Right ventricle myocardium superior (tissue), 1 donor: ENCODE results near the gene RPLP2. TPM values are rescaled to one million over a fixed set of nuclear protein-coding genes. Genes with fewer than 3 reads are reported as not detected.

Source experiments
- ATAC-seq: fragments of 200-7000 bp; cut with Tn5 transposase; one replicate; pipeline ENCODE4 v1.9.1; 2020; ENCODE audit warnings: mild to moderate bottlenecking; ENCODE audit not compliant: poor library complexity
- DNase-seq: peaks from one replicate; pipeline ENCODE4 v3.0.0-alpha.2; 2020
- intact Hi-C: fragments of 100-400 bp; cut with DNase I; formaldehyde crosslinking; loops from one replicate; pipeline ENCODE4 v1.11.2; 2022
- total RNA-seq: library from RNA; stranded (reverse); fragmentation: NEBNext Ultra II Directional; extraction: Animal tissue kit (Norgen Biotek cat#: 25700); gene quantifications from one replicate; pipeline ENCODE4 v1.2.1, GENCODE V29; 2021
- donor health status: DM: no; HTN: yes; CAD: no; lungs with severe emphysema.

Gene RPLP2
- total RNA-seq, 1 donor from 2014 or later = 982 TPM

DNA sequence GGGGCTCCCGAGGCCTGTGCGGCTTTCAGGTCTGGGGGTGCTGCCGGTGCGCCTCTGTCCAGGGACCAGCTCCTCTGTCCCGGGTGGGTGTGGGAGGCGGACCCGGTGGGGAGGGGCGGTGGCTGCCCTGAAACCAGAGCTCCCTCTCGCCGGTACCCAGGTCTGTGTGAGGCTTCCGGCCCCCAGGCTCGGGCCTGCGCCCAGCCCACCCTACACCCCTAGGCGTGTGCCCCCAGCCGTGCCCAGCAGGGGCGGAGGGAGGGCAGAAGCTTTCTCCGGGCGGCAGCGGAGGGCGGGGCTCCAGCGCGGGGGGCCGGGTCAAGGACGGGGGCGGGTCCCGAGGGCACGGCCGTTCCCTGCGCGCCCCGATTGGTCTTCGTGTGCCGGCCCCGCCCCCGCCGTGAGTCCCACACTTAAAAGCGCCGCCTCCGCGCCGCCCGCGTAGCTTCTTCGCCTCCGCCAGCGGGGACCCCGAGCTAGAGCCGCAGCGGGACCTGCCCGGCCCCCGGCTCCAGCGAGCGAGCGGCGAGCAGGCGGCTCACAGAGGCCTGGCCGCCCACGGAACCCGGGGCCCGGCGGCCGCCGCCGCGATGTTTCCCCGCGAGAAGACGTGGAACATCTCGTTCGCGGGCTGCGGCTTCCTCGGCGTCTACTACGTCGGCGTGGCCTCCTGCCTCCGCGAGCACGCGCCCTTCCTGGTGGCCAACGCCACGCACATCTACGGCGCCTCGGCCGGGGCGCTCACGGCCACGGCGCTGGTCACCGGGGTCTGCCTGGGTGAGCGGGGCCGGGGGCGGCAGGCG is 9.6 kb downstream of the RPLP2 start:
- intact Hi-C loops = no loop called here
- peak; percentile 87 for ATAC-seq
- DNase-seq = peak; percentile 96

DNA sequence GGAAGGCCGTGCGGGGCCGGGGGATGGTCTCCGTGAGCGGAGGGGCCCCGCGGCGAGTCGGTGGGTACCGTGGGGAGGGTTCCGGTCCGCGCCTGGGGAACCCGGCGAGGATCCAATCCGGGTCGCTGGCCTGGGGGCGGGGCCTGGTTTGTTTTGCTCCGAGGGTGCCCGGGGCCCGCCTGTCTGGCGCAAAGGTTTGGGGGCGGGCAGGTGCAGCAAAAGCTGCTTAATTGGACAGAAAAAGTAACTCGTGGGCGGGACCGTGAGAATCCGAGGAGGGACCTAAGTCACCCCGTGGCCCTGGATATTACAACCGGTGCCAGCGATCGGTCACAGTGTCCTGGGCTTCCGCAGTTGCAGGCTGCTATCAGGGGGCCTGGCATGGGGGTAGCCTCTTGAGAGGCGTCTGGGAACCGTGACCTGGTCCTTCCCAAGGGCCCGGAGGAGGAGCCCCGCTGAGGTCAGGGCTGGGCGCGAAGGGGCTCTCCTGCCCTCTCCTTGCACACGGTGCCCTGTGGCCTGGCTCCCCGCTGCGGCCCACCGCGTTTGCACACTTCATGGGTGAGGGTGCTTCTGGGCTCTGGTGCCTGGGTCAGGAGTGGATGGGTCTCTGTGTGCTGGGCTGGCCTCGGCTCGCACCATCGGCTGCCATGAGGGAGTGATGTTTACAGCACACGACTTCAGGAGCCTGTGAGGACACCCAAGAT is 10.3 kb downstream of the RPLP2 start:
- ATAC-seq = peak; percentile 72
- intact Hi-C loops = no loop called here
- peak; percentile 94 for DNase-seq

DNA sequence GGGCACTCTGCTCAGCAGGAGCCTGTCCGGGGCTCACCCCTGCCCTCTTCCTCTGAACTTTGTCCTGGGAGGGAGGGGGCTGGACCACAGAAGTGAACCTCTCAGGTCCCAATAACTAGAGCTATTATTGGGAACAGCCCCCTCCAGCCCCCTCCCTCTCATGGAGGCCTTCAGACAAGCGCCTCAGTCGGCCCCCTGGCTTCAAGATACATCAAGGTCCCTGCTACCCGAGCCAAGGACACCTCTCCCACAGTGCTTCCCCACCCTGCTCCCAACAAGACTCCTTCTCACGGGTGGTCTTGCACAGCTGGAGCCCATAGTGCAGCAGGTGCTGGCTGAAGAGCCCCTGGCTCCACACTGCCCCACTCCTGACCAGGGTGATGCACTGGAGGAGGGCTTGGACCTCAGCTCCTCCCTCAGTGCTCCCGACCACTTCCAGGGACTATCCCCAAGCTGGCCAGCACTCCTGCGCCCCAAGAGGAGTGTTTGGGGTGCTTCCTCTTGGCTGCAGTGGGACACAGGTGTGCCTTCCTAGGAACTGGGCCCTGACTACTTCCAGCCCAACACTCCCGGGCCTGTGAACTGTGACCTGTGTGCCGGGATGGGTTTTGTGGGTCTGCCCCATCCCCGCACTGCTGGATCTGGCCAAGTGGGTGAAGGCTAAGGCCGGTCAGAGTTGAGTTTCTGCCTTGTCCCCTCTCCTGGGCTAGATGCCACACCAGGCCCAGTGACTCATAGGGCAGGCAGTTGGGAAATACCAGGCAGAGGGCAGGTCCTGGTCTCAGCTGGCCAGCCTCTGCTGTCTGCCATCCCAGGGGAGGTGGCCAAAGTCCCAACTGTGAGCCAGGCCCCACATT is 11.1 kb downstream of the RPLP2 start:
- DNase-seq = peak; percentile 89
- peak; percentile 61 for ATAC-seq
- intact Hi-C loops = no loop called here

DNA sequence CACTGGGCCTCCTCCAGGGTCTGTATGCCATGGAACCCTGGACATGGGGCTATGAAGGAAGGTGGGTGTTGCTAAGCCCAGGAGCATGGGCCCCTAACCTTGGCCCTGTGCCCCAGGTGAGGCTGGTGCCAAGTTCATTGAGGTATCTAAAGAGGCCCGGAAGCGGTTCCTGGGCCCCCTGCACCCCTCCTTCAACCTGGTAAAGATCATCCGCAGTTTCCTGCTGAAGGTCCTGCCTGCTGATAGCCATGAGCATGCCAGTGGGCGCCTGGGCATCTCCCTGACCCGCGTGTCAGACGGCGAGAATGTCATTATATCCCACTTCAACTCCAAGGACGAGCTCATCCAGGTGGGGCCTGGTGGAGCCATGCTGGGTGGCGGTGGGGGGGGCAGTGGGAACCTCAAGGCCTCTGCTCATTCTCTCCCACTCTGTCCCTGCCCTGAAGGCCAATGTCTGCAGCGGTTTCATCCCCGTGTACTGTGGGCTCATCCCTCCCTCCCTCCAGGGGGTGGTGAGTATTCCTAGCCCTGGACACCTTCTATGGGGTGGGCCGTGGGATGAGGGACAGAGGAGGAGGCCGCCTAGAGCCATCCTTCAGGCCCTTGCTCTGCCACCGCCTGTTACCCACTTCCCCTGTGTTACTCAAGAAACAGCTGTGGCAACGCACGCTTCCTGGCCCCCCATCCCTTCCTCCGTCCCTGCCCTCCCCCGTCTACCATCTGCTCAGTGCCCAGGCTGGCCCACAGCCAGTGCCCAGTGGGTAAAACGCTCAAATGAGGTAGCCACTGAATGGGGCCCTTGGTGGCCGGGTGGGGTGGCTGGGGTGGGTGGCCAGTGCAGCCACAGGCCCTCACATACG is 12.0 kb downstream of the RPLP2 start:
- ATAC-seq (no peak), DNase-seq (peak; percentile 79)
- intact Hi-C loops = no loop called here

DNA sequence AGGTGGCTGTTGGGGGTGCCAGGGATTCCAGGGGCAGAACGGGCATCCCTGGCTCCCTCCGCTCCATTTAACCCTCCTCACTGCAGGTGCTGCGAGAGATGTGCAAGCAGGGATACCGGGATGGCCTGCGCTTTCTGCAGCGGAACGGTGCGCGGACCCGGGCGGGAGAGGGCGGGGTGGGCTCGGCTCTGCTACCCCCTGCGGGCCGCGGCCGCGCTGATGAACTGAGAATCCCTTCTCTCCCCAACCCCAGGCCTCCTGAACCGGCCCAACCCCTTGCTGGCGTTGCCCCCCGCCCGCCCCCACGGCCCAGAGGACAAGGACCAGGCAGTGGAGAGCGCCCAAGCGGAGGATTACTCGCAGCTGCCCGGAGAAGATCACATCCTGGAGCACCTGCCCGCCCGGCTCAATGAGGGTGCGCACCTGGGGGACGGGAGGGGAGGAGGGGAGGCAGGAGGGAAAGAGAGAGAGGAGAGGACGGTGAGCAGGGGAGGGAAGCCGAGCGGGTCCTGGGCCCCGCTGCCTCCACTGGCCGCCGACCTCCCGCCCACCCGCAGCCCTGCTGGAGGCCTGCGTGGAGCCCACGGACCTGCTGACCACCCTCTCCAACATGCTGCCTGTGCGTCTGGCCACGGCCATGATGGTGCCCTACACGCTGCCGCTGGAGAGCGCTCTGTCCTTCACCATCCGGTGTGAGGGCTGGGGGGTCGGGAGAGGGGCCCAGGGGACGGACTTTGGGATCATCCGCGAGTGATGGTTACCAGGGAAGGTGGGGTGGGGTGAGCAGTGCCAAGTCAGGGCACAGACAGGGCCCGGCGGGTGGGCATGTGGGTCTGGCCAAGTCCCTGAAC is 13.9 kb downstream of the RPLP2 start:
- DNase-seq = no peak
- intact Hi-C loops = no loop called here
- ATAC-seq = no peak

DNA sequence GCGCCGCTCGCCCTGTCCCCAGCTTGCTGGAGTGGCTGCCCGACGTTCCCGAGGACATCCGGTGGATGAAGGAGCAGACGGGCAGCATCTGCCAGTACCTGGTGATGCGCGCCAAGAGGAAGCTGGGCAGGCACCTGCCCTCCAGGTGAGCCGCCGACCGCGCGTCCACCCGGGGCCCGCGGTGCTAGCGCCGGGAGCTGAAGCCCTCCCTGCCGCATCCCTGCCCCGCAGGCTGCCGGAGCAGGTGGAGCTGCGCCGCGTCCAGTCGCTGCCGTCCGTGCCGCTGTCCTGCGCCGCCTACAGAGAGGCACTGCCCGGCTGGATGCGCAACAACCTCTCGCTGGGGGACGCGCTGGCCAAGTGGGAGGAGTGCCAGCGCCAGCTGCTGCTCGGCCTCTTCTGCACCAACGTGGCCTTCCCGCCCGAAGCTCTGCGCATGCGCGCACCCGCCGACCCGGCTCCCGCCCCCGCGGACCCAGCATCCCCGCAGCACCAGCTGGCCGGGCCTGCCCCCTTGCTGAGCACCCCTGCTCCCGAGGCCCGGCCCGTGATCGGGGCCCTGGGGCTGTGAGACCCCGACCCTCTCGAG is 14.6 kb downstream of the RPLP2 start:
- ATAC-seq (no peak), DNase-seq (no peak)
- intact Hi-C loops = no loop called here

DNA sequence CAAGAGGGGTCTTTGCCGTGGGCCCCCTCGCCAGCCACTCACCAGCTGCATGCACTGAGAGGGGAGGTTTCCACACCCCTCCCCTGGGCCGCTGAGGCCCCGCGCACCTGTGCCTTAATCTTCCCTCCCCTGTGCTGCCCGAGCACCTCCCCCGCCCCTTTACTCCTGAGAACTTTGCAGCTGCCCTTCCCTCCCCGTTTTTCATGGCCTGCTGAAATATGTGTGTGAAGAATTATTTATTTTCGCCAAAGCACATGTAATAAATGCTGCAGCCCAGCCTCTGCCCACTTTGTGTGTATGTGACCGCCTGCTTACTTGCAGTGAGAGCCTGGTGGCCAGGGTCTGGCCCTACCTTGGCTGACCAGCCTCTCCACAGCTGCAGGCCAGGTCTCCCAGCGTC is 15.2 kb downstream of the RPLP2 start:
- intact Hi-C loops = no loop called here
- DNase-seq = no peak

DNA sequence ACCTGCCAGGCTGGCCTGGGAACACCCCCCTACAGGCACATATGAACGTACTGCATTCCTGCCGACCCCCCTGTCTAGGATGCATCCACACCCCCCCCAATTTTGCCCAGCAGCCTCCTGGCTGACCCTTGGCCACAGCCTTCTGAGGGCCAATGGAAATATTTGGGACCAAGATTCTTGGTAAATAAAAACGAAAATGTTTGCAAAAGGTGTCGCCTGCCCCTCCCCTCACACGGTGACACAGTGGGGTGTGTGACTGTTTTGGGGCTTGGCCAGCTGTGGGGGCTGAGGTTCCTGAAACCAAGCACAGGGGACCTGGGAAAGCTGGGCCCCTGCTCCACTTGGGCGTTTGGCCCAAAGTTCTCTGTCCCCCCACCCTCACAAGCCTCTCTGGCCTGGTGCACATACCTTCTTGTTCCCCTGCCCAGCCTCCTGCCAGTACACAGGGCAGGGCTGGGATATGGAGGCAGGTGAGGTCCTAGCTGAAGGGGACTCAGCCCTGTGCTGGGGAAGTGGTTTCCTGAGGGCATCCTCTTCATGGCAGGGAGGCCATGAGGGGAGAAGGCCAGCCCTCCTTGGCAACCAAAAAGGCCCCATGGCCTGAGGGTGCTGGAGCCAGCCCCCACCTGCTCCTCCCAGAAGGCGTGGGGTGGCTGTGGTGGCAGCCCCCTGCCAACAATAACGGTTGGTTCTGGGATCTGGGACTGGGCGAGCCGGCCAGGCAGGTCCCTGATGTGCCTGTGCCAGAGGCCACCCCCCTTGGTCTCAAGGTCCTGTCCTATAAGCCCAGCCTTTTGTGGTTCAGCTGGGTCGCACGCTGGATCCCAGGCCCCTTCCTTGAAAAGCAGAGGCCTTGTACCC is 15.8 kb downstream of the RPLP2 start:
- no peak for DNase-seq
- intact Hi-C loops = no loop called here
- no peak for ATAC-seq

More for the DNA sequence above, 15.2 kb downstream of the RPLP2 start:
- no peak for ATAC-seq

DNA sequence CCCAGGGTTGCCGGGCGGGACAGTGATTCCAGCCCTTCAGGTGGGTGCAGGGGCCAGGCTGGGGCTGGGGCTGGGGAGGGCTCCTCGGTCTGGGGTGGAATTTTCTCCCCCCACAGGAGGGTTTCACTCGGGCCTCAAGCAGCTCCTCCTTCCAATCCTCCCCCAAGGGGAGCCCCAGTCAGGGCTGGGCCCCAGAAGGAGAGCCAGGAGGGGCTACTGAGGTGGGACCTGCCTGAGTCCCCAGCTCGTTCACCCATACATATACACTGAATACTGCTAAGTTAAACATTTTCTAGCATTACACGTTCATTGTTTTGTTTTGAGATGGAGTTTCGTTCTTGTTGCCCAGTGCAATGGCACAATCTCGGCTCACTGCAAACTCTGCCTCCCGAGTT is 16.5 kb downstream of the RPLP2 start:
- no peak for DNase-seq
- intact Hi-C loops = no loop called here
- no peak for ATAC-seq

DNA sequence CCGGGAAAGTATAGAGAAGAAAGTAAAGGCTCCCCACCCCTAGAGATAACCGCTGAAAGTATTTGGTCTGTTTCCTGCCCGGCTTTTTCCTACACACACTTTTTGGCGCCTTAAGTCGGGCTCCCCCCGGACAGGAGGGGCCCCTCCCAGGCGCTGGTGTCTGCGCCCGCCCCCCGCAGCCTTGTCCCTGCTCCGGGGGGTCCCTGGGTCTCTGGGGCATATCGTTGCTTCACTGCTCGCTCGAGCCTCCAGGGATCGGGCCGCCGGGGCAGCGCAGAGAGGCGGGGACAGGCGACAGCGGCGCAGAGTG is 17.0 kb downstream of the RPLP2 start:
- ATAC-seq (no peak), DNase-seq (no peak)
- intact Hi-C loops = no loop called here

DNA sequence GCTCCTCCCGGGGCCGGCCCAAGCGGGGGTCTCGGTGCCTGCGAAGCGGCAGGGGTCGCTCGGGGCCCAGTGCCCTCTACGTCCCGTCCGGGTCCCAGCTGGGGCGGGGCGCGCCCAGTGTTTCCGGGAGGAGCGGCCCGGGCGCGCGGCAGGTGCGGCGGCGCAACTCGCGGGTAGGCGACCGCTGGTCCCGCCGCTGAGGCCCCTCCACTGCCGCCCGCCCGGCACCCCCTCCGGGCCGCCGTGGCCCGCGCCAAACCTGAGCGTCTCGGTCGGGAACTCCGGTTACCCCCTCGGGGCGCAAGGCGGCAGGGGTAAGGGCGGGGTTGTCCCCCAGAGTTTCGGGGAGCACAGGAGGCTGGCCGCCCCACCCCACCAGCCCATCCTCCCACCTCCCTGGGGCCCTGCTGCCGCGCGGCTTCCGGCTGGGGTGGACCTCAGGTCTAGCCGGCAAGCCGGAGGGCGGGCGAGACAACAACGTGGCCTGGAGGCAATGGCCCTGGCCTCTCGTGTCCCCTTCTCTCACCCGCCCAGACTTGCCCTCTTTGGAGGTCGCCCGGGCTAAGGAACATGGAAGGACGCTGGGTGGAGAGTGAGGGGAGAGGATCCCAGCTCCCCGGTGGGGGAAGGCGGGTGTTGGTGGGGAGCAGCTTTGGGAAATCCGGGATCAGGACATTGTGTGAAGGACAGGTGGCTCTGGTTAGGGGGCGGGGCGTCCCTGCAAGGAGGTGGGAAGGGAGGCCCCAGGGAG is 17.6 kb downstream of the RPLP2 start:
- ATAC-seq (no peak), DNase-seq (no peak)
- intact Hi-C loops = no loop called here

DNA sequence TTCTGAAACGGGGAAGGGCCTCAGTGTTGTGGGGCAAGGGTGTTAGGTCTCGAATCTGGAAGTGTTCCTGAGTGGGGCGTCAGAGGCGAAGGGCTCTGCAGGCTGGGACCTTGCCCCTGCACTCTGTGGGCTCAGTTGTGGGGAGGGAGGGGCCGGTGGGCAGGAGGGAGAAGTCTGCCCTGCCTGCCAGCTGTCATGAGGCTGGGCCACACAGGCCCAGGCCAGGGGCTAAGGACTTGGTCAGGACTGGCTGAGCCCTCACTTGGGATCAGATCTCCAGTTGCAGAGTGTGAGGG is 18.1 kb downstream of the RPLP2 start, which contains the start of gene CRACR2B:
Gene CRACR2B (plus strand): TSS at position 23 of the 296 bp plus-strand sequence. CDS start 689 bp downstream, outside the sequence.
- no peak for ATAC-seq
- DNase-seq = no peak
- intact Hi-C loops = no loop called here

DNA sequence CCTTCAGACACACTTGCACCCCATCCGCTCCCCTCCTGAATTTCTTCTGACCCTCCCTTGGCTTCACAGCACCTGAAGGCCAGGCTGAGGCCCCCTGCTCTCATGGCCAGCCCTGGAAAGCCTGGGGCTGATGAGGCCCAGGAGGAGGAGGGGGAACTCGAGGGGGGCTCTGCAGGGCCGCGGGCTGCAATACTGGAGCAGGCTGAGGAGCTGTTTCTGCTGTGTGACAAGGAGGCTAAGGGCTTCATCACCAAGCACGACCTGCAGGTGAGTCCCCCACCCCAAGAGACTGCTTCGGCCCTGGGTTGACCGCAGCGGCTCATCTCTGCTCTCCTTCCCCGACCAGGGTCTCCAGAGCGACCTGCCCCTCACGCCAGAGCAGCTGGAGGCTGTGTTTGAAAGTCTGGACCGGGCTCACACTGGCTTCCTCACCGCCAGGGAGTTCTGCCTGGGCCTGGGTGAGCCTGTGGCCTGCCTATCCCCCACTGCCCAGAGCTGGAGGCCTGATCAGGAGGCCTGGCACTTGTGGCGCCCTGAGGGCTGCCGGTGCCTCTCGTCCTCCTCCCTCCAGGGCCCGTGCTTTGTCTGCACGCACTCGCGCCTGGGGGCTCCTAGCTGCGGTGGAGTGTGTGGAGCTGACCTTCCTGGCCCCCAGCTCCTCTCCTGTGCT is 18.9 kb downstream of the RPLP2 start:
- DNase-seq (no peak), ATAC-seq (no peak)
- intact Hi-C loops = no loop called here

DNA sequence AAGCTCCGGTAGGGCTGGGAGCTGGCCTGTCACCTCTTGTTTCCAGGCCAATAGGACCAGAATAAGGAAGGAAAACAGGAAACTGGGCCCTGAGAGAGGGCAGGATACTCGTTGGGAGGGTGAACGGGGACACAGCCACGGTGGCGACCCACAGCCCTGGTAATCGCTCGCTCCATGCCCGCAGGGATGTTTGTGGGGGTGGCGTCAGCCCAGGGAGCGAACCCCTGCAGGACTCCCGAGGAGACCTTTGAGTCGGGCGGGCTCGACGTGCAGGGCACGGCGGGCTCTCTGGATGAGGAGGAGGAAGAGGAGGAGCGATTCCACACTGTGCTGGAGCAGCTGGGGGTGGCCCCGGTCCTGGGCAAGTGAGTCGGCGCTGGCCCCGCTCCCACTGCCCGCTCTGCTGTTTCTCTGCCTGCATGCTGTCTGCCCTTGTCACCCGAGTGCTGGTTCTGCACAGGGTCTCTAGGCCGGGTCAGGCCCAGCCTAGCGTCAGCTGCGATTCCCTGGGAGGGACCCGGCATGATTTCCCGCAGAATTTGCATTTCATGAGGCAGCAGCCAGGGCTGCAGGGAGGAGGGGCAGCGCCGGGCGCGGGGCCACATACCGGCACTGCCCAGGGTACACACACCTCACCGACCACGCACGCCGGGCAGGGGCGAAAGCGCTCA is 19.5 kb downstream of the RPLP2 start:
- ATAC-seq (peak; percentile 4), DNase-seq (peak; percentile 81)
- intact Hi-C loops = no loop called here

DNA sequence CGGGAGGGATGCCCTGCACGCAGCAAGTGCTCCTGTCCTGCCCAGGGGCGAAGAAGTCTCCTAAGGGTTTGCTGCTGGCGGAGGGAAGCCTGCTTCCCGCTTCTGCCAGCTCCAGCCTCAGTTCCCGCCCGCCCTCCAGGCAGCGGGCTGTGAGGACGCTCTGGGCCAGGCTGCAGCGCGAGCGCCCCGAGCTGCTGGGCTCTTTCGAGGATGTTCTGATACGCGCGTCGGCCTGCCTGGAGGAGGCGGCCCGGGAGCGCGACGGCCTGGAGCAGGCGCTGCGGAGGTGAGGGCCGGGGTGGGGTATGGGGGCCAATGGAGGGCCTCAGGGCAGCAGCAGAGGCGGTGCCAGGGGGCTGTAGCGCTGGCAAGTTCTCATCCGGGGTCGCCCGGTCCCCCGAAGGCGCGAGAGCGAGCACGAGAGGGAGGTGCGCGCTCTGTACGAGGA is 20.1 kb downstream of the RPLP2 start:
- ATAC-seq = peak; percentile 0
- DNase-seq = no peak
- intact Hi-C loops = no loop called here
